ENCODE results near the gene ALG10. TPM values are rescaled to one million over a fixed set of nuclear protein-coding genes. Genes with fewer than 3 reads are reported as not detected.

Gene ALG10
- total RNA-seq, 2 donors from 2014 or later = 19.9 to 26.7 TPM

- intact Hi-C loops (cut with DNase I) = no loop called here
- no peaks in the 10 kb centered on the region for H3K36me3 ChIP-seq
- no peaks in the 10 kb centered on the region for H3K4me1 ChIP-seq (replicated peaks)
- TF ChIP-seq CTCF (IDR thresholded peaks at IDR 0.05) (no peak), POLR2A (IDR thresholded peaks at IDR 0.05) (no peak), POLR2AphosphoS5 (IDR thresholded peaks at IDR 0.05) (no peak)
- DNase-seq (ENCODE audit: low spot score) = no peak
- no peak overlapping the region for H3K27ac ChIP-seq
- no peaks in the 10 kb centered on the region for H3K27me3 ChIP-seq (replicated peaks; ENCODE audit: insufficient read depth)
- 52% methylated on average over 1 of the region's 1 CpG for WGBS
- no peak overlapping the region for H3K4me3 ChIP-seq
- no peaks in the 10 kb centered on the region for H3K9me3 ChIP-seq
These were observed 29.2 kb downstream of the ALG10 start for GRCh38 chr12:34051486-34051885.

GRCh38 chr12:34054938-34055337 lies 32.6 kb downstream of the ALG10 start:
- H3K4me1 ChIP-seq (replicated peaks) = no peaks in the 10 kb centered on the region
- no peak overlapping the region for H3K4me3 ChIP-seq
- intact Hi-C loops (cut with DNase I) = no loop called here
- TF ChIP-seq POLR2AphosphoS5 (IDR thresholded peaks at IDR 0.05) = no peak
- TF ChIP-seq CTCF (IDR thresholded peaks at IDR 0.05) = no peak
- TF ChIP-seq POLR2A (IDR thresholded peaks at IDR 0.05) = no peak
- no peak overlapping the region for H3K27ac ChIP-seq
- H3K27me3 ChIP-seq (replicated peaks; ENCODE audit: insufficient read depth) = no peaks in the 10 kb centered on the region
- no peak for DNase-seq (ENCODE audit: low spot score)
- WGBS = 38% methylated on average over 1 of the region's 1 CpG
- H3K9me3 ChIP-seq = no peaks in the 10 kb centered on the region
- no peaks in the 10 kb centered on the region for H3K36me3 ChIP-seq

Small RNAs within 50 kb of the gene (small RNA-seq; reads per million reads assigned to genes)
- 0 reads per million in 2 donors for gene RF00019
